NCI-H69 (cell line): ENCODE results near the gene TTC9B.

ENCODE experiments used
- DNase-seq: peaks from one replicate; lab custom pipeline; 2025; lab: John Stamatoyannopoulos, UW

TTC9B gene

GRCh38 chr19:40217934-40218890, at the start of gene TTC9B:
Gene TTC9B, minus strand, starts transcription at chr19:40218384. Its CDS starts 3 bp downstream, at chr19:40218381.
- DNase-seq, result peak; percentile 39

GRCh38 chr19:40267601-40267997, 49.4 kb upstream of the TTC9B start:
- DNase-seq, result no peak

- no peak for DNase-seq
Observed at GRCh38 chr19:40266912-40267600, 48.9 kb upstream of the TTC9B start.

GRCh38 chr19:40266119-40266518, 47.9 kb upstream of the TTC9B start:
- peak; percentile 93 for DNase-seq

GRCh38 chr19:40265763-40266099, 47.5 kb upstream of the TTC9B start:
- DNase-seq, result no peak

GRCh38 chr19:40265055-40265762, 47.0 kb upstream of the TTC9B start:
- no peak for DNase-seq

- peak; percentile 27 for DNase-seq
Observed at GRCh38 chr19:40264314-40265054, 46.3 kb upstream of the TTC9B start.

- no peak for DNase-seq
Observed at GRCh38 chr19:40263440-40264313, 45.5 kb upstream of the TTC9B start.

- DNase-seq, result peak; percentile 88
Observed at GRCh38 chr19:40262422-40262821, 44.2 kb upstream of the TTC9B start.

- no peak for DNase-seq
Observed at GRCh38 chr19:40261631-40262030, 43.4 kb upstream of the TTC9B start.

GRCh38 chr19:40257096-40257517, 38.9 kb upstream of the TTC9B start:
- peak; percentile 70 for DNase-seq

GRCh38 chr19:40256512-40256911, 38.3 kb upstream of the TTC9B start:
- no peak for DNase-seq

- DNase-seq, result no peak
Observed at GRCh38 chr19:40255619-40256166, 37.5 kb upstream of the TTC9B start.

GRCh38 chr19:40254714-40255418, 36.7 kb upstream of the TTC9B start:
- no peak for DNase-seq

GRCh38 chr19:40253611-40254092, 35.5 kb upstream of the TTC9B start:
- DNase-seq, result no peak

- no peak for DNase-seq
Observed at GRCh38 chr19:40252395-40252794, 34.2 kb upstream of the TTC9B start.

GRCh38 chr19:40251991-40252390, 33.8 kb upstream of the TTC9B start:
- no peak for DNase-seq

GRCh38 chr19:40251244-40251643, 33.1 kb upstream of the TTC9B start:
- no peak for DNase-seq

GRCh38 chr19:40249781-40250180, 31.6 kb upstream of the TTC9B start:
- no peak for DNase-seq

GRCh38 chr19:40249201-40249600, 31.0 kb upstream of the TTC9B start:
- no peak for DNase-seq
